Left lung (tissue), 10 donors: Measurements from ENCODE around the gene EPHB4. TPM values are rescaled to one million over a fixed set of nuclear protein-coding genes. Genes with fewer than 3 reads are reported as not detected.

Experiments
- ATAC-seq: fragments of 200-7000 bp; cut with Tn5 transposase; one replicate; pipeline ENCODE4 v1.9.1; 2020; ENCODE audit warnings: moderate library complexity
- DNase-seq, 4 donors: peaks; one replicate each; pipeline ENCODE4 v3.0.0-alpha.2; 2013 to 2020
- H3K27ac ChIP-seq, 2 donors: fragments of 200-600 bp; sonication (generic) in 1 of 2; one replicate each; pipeline versions ENCODE4 v1.5.0 to v1.8.0; 2020 to 2021
- H3K27me3 ChIP-seq, 2 donors: fragments of 200-600 bp; sonication (generic) in 1 of 2; one replicate each; pipeline versions ENCODE4 v1.5.0 to v1.8.0; 2020 to 2021
- H3K36me3 ChIP-seq, 2 donors: fragments of 200-600 bp; sonication (generic) in 1 of 2; one replicate each; pipeline versions ENCODE4 v1.5.0 to v1.8.0; 2020 to 2021
- H3K4me1 ChIP-seq, 2 donors: fragments of 200-600 bp; one replicate each; pipeline ENCODE4 v1.8.0; 2021
- H3K4me3 ChIP-seq, 2 donors: fragments of 200-600 bp; sonication (generic) in 1 of 2; one replicate each; pipeline versions ENCODE4 v1.5.0 to v1.8.0; 2020 to 2021; ENCODE audit warnings: mild to moderate bottlenecking in 1 of 2
- H3K9me3 ChIP-seq, 2 donors: fragments of 200-600 bp; sonication (generic) in 1 of 2; one replicate each; pipeline versions ENCODE4 v1.5.0 to v1.8.0; 2020 to 2021
- intact Hi-C, 2 donors: fragments of 100-400 bp; cut with DNase I; formaldehyde crosslinking; loops; one replicate each; pipeline versions ENCODE4 v1.11.2 to v1.14.2; 2022
- polyA plus RNA-seq, 6 donors: library from polyadenylated mRNA; unstranded; fragments of 120-200 nt; gene quantifications; one replicate each; pipeline ENCODE4 v1.2.1, GENCODE V29; 2013; ENCODE audit not compliant: insufficient read length in 6 of 6
- total RNA-seq, 2 donors: library from RNA; stranded (reverse); fragmentation: NEBNext Ultra II Directional; extraction: Animal tissue kit (Norgen Biotek cat#: 25700); gene quantifications; one replicate each; pipeline ENCODE4 v1.2.1, GENCODE V29; 2021
- TF ChIP-seq, protein P1 (sequence below), 2 donors: fragments of 200-600 bp; sonication (generic) in 1 of 2; IDR thresholded peaks; one replicate each; pipeline versions ENCODE4 v1.5.0 to v1.8.0; 2021; ENCODE audit warnings: antibody characterized with exemption in 2 of 2
- donor health status: DM: no; HTN: yes; CAD: no.
- donor health status: DM: no; HTN: no; CAD: no.

Gene EPHB4
- total and polyA plus RNA-seq, 8 donors = 72.9 to 123 (median 98.8) TPM

DNA sequence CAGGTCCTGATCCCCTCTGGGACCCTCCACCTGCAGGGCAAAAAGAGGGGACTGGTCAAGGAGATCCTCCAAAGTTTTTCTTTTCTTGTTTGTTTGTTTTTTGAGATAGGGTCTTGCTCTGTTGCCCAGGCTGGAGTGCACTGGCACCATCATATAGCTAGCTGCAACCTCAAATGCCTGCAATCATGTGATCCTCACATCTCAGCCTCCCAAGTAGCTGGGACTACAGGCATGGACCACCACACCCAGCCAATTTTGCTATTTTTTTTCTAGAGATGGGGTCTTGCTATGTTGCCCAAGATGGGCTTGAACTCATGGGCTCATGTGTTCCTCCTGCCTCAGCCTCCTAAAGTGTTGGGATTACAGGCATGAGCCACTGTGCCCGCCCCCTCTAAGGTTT, 41.0 kb downstream of the EPHB4 start:
- ATAC-seq (no peak), DNase-seq (no peak)
- TF ChIP-seq, protein P1, sequence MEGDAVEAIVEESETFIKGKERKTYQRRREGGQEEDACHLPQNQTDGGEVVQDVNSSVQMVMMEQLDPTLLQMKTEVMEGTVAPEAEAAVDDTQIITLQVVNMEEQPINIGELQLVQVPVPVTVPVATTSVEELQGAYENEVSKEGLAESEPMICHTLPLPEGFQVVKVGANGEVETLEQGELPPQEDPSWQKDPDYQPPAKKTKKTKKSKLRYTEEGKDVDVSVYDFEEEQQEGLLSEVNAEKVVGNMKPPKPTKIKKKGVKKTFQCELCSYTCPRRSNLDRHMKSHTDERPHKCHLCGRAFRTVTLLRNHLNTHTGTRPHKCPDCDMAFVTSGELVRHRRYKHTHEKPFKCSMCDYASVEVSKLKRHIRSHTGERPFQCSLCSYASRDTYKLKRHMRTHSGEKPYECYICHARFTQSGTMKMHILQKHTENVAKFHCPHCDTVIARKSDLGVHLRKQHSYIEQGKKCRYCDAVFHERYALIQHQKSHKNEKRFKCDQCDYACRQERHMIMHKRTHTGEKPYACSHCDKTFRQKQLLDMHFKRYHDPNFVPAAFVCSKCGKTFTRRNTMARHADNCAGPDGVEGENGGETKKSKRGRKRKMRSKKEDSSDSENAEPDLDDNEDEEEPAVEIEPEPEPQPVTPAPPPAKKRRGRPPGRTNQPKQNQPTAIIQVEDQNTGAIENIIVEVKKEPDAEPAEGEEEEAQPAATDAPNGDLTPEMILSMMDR (IDR thresholded peaks at IDR 0.05) = no peak
- Histone ChIP-seq H3K27me3 (peaks cover 0 to 31% of the 10 kb centered on the region in 2 donors), H3K9me3 (peaks cover 0 to 5% of the 10 kb centered on the region in 2 donors), H3K36me3 (no peaks in the 10 kb centered on the region), H3K27ac (no peak overlapping the region), H3K4me3 (no peak overlapping the region), H3K4me1 (no peaks in the 10 kb centered on the region)
- intact Hi-C loops = no loop called here

GRCh38 chr7:100785878-100786277, 41.4 kb downstream of the EPHB4 start:
- TF ChIP-seq, protein P1 (IDR thresholded peaks at IDR 0.05) = no peak
- no peaks in the 10 kb centered on the region for H3K4me1 ChIP-seq

GRCh38 chr7:100783804-100784203, 43.5 kb downstream of the EPHB4 start:
- ATAC-seq (no peak), DNase-seq (no peak)
- intact Hi-C loops = no loop called here
- TF ChIP-seq, protein P1 (IDR thresholded peaks at IDR 0.05) = no peak
- Histone ChIP-seq H3K4me1 (no peaks in the 10 kb centered on the region), H3K27me3 (peaks cover 0 to 46% of the 10 kb centered on the region in 2 donors), H3K9me3 (peaks cover 0 to 5% of the 10 kb centered on the region in 2 donors), H3K27ac (no peak overlapping the region), H3K36me3 (no peaks in the 10 kb centered on the region), H3K4me3 (no peak overlapping the region)

More at GRCh38 chr7:100785878-100786277, 41.4 kb downstream of the EPHB4 start:
- ATAC-seq = no peak
- Histone ChIP-seq H3K36me3 (no peaks in the 10 kb centered on the region), H3K4me3 (no peak overlapping the region), H3K9me3 (peaks cover 0 to 5% of the 10 kb centered on the region in 2 donors), H3K27me3 (peaks cover 0 to 35% of the 10 kb centered on the region in 2 donors), H3K27ac (no peak overlapping the region)
- no peak for DNase-seq
- intact Hi-C loops = no loop called here

DNA sequence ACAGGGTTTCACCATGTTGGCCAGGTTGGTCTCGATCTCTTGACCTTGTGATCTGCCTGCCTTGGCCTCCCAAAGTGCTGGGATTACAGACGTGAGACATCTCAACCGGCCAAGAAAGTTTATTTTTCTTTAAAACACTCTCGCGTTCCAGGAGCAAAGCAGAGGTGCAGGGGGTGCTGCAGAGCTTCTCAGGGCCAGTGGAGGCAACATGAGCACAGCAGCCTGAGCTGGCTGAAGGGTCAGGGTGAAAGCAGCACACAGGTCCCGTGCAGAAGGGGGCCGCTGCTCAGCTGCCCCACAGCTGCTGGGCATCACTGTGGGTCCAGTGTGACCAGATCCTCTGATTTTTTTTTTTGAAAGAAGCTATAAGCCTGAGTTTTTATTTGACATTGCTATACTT, 46.1 kb downstream of the EPHB4 start:
- no peak overlapping the region for H3K4me3 ChIP-seq
- H3K27ac ChIP-seq = no peak overlapping the region
- H3K36me3 ChIP-seq = no peaks in the 10 kb centered on the region
- H3K27me3 ChIP-seq = peaks cover 0 to 51% of the 10 kb centered on the region in 2 donors
- DNase-seq = no peak
- peaks cover 0 to 5% of the 10 kb centered on the region in 2 donors for H3K9me3 ChIP-seq
- no peaks in the 10 kb centered on the region for H3K4me1 ChIP-seq
- ATAC-seq = no peak
- intact Hi-C loops = no loop called here
- TF ChIP-seq, protein P1 (IDR thresholded peaks at IDR 0.05) = no peak

GRCh38 chr7:100779359-100779758, 48.0 kb downstream of the EPHB4 start:
- H3K9me3 ChIP-seq = peaks cover 0 to 5% of the 10 kb centered on the region in 2 donors
- no peaks in the 10 kb centered on the region for H3K4me1 ChIP-seq
- peaks cover 0 to 53% of the 10 kb centered on the region in 2 donors for H3K27me3 ChIP-seq
- intact Hi-C loops = no loop called here
- H3K27ac ChIP-seq = no peak overlapping the region
- ATAC-seq (no peak), DNase-seq (no peak)
- TF ChIP-seq, protein P1 (IDR thresholded peaks at IDR 0.05) = no peak
- H3K4me3 ChIP-seq = no peak overlapping the region
- H3K36me3 ChIP-seq = no peaks in the 10 kb centered on the region
